Endothelial cell (in vitro differentiated cells): ENCODE results near the gene HABP4. TPM values are rescaled to one million over a fixed set of nuclear protein-coding genes. Genes with fewer than 3 reads are reported as not detected.

Source experiments
- DNase-seq: peaks from one replicate; pipeline ENCODE4 v3.0.0; 2021; ENCODE audit warnings: low spot score
- H3K27ac Mint-ChIP-seq: one replicate; pipeline ENCODE4 v1.8.0; 2021; ENCODE audit warnings: mixed read lengths, inconsistent platforms; ENCODE audit not compliant: unreplicated experiment
- H3K27me3 Mint-ChIP-seq: one replicate; pipeline ENCODE4 v1.8.0; 2021; ENCODE audit warnings: mild to moderate bottlenecking, moderate library complexity, mixed read lengths, inconsistent platforms; ENCODE audit not compliant: unreplicated experiment
- H3K36me3 Mint-ChIP-seq: one replicate; pipeline ENCODE4 v1.8.0; 2021; ENCODE audit warnings: mild to moderate bottlenecking, low read depth, mixed read lengths, inconsistent platforms; ENCODE audit not compliant: unreplicated experiment
- H3K4me1 Mint-ChIP-seq: one replicate; pipeline ENCODE4 v1.8.0; 2021; ENCODE audit warnings: mild to moderate bottlenecking, mixed read lengths, inconsistent platforms; ENCODE audit not compliant: unreplicated experiment
- H3K4me3 Mint-ChIP-seq: one replicate; pipeline ENCODE4 v1.8.0; 2021; ENCODE audit warnings: mild to moderate bottlenecking, mixed read lengths, inconsistent platforms; ENCODE audit not compliant: unreplicated experiment
- H3K9me3 Mint-ChIP-seq: one replicate; pipeline ENCODE4 v1.8.0; 2021; ENCODE audit warnings: mixed read lengths, inconsistent platforms; ENCODE audit not compliant: unreplicated experiment
- total RNA-seq: library from RNA; stranded (reverse); fragmentation: NEBNext Ultra II Directional; extraction: Animal tissue kit (Norgen Biotek cat#: 25700); gene quantifications from one replicate; pipeline ENCODE4 v1.2.1, GENCODE V29; 2021; ENCODE audit not compliant: unreplicated experiment
- TF ChIP-seq, protein P1 (sequence below): fragments of 200-600 bp; sonication (generic); IDR thresholded peaks from one replicate; pipeline ENCODE4 v1.5.0; 2021; ENCODE audit warnings: antibody characterized with exemption; ENCODE audit not compliant: unreplicated experiment

Gene HABP4
- total RNA-seq, 1 donor from 2014 or later: 7.5 TPM

DNA sequence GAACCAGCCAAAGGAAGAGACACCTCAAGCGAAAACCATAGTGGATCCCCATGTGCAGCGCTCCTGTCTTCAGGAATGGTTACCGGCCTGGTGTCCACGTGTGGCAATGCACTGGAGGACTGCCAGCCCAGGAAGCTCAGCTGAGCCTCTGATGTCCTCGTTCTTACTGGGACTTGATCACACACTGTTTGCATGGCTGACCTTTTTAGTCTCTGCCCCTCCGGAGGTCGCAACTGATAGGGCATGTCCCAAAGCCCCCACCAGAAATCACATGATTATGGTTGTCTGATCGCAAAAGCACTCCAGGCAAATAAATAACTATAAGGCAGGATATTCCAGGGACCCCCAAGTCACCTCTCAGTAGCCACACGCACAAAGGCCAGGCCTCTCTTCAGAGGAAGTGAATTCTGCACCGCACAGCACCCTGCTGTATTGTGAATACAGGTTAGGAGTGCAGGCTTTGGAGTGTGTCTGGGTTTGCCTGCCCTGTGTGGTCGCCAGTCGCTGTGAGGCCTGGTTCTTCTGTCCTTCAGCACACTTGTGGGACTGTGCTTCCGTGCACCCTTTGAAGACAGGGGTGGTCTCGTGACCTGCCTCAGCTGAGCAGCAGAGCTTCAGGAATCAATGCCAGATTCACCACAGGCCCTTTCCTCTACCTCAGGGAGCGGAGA is 13.4 kb upstream of the HABP4 start:
- Mint-ChIP-seq H3K9me3 (no peaks in the 10 kb centered on the region), H3K4me3 (no peak overlapping the region), H3K27me3 (peaks cover 1% of the 10 kb centered on the region), H3K4me1 (peaks cover 2% of the 10 kb centered on the region), H3K36me3 (no peaks in the 10 kb centered on the region), H3K27ac (no peak overlapping the region)
- no peak for DNase-seq
- TF ChIP-seq, protein P1, sequence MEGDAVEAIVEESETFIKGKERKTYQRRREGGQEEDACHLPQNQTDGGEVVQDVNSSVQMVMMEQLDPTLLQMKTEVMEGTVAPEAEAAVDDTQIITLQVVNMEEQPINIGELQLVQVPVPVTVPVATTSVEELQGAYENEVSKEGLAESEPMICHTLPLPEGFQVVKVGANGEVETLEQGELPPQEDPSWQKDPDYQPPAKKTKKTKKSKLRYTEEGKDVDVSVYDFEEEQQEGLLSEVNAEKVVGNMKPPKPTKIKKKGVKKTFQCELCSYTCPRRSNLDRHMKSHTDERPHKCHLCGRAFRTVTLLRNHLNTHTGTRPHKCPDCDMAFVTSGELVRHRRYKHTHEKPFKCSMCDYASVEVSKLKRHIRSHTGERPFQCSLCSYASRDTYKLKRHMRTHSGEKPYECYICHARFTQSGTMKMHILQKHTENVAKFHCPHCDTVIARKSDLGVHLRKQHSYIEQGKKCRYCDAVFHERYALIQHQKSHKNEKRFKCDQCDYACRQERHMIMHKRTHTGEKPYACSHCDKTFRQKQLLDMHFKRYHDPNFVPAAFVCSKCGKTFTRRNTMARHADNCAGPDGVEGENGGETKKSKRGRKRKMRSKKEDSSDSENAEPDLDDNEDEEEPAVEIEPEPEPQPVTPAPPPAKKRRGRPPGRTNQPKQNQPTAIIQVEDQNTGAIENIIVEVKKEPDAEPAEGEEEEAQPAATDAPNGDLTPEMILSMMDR: no peak

DNA sequence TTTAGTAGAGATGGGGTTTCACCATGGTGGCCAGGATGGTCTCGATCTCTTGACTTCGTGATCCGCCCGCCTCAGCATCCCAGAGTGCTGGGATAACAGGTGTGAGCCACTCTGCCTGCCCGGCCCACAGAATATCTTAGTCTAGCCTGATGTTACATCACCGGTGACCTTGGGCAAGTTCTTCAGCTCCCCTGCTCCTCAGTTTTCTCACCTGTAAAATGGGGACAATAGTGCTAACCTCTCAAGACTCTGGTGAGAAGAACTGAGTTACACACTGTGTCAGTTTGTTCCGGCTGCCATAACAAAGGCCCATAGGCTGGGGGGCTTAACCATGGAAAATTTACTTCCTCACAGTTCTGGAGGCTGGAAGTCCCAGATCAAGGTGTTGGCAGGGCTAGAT is 12.5 kb upstream of the HABP4 start:
- Mint-ChIP-seq H3K36me3 (no peaks in the 10 kb centered on the region), H3K27ac (no peak overlapping the region), H3K9me3 (no peaks in the 10 kb centered on the region), H3K4me1 (peaks cover 2% of the 10 kb centered on the region), H3K4me3 (no peak overlapping the region), H3K27me3 (peaks cover 1% of the 10 kb centered on the region)
- DNase-seq: no peak
- TF ChIP-seq, protein P1: no peak

DNA sequence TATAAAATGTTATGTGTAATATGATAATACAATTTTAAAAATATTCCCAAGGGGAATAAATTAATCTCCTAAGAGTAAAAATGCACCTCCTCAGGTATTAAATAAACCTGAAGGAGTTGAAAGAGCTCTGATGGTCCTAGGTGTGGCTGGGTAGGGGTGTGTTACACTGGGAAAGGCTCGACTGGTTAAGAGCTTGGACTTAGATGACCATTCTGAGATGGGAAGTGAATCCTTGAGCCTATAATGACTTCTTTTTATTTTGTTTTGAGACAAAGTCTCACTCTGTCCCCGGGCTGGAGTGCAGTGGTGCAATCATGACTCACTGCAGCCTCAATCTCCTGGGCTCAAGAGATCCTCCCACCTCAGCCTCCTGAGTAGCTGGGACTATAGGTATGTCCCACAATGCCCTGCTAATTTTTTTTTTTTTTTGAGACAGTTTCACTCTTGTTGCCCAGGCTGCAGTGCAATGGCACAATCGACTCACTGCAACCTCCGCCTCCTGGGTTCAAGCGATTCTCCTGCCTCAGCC is 9.2 kb upstream of the HABP4 start:
- TF ChIP-seq, protein P1: no peak
- Mint-ChIP-seq H3K36me3 (no peaks in the 10 kb centered on the region), H3K4me3 (no peak overlapping the region), H3K27ac (no peak overlapping the region), H3K4me1 (no peaks in the 10 kb centered on the region), H3K9me3 (no peaks in the 10 kb centered on the region), H3K27me3 (no peaks in the 10 kb centered on the region)
- no peak for DNase-seq

DNA sequence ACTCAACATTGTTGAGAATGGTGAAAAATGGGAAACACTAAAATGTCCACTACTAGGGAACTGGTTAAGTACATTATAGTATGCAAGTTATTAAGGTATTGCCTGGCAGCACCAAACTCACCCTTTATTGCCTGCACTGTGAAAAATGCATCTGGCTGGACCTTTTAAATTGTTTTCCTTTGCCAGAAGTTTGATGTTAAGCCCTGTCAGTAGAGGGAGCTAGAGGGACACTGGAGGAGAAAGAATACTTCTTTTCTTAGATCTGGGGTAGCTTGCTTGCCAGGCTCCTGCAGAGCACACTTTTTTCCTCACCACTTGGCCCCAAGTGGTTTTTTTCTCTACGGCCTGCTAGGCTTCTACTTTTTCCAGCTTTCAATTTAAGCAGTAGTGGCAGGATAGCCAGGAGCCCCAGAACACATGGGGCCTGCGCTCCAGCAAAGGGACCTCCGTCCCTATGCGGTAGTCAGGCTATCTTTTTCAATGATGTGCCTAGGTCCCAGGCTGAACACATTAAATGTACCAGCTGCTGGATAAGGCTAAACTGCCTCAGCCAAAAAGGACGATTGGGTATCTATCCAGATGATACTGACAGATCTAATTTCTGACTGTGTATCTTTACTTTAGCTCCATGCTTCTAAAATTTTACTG is 8.0 kb upstream of the HABP4 start:
- H3K9me3 Mint-ChIP-seq: no peaks in the 10 kb centered on the region
- DNase-seq: peak; percentile 14
- no peaks in the 10 kb centered on the region for H3K4me1 Mint-ChIP-seq
- H3K4me3 Mint-ChIP-seq: no peak overlapping the region
- no peak overlapping the region for H3K27ac Mint-ChIP-seq
- no peaks in the 10 kb centered on the region for H3K27me3 Mint-ChIP-seq
- TF ChIP-seq, protein P1: peak; percentile 29
- H3K36me3 Mint-ChIP-seq: no peaks in the 10 kb centered on the region

DNA sequence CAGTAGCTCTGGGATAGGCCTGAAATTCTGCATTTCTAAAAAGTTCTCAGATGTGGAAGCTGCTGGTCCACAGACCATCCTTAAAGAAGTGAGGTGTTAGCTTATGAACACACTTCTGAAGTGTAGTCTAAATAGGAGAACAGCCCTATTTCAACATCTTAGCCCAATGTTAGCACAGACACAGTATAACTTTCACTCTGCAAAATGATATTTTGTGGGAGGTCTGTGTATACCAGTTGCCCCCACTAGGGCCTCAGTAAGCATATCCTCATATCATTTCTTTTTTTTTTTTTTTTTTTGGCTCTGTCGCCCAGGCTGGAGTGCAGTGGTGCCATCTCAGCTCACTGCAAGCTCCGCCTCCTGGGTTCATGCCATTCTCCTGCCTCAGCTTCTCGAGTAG is 7.5 kb upstream of the HABP4 start:
- Mint-ChIP-seq H3K27me3 (no peaks in the 10 kb centered on the region), H3K4me3 (no peak overlapping the region), H3K4me1 (no peaks in the 10 kb centered on the region), H3K36me3 (no peaks in the 10 kb centered on the region), H3K9me3 (no peaks in the 10 kb centered on the region), H3K27ac (no peak overlapping the region)
- no peak for DNase-seq
- TF ChIP-seq, protein P1: no peak
